GM13977 (cell line): Measurements from ENCODE around the gene UBE2L3.
A peak's percentile ranks its signal among the peaks of the same experiment; 100 is the strongest.

Source experiments
- DNase-seq: peaks from one replicate; pipeline ENCODE4 v3.0.0; 2012; ENCODE audit warnings: low spot score
- in situ Hi-C: fragments of 300-500 bp; cut with MboI; formaldehyde crosslinking; loops from one replicate; pipeline ENCODE4 v1.12.0; 2022; ENCODE audit warnings: low sequenced_read_pairs, low pct_unique_long_range_greater_than_20kb, mixed read lengths, inconsistent platforms; ENCODE audit not compliant: unreplicated experiment
- TF ChIP-seq, protein P1 (sequence below): IDR thresholded peaks from 2 replicates; pipeline ENCODE4 v1.5.1; 2012; ENCODE audit warnings: mild to moderate bottlenecking, control low read depth; ENCODE audit not compliant: insufficient read depth; ENCODE audit errors: extremely low read depth, missing control alignments

Gene UBE2L3

DNA sequence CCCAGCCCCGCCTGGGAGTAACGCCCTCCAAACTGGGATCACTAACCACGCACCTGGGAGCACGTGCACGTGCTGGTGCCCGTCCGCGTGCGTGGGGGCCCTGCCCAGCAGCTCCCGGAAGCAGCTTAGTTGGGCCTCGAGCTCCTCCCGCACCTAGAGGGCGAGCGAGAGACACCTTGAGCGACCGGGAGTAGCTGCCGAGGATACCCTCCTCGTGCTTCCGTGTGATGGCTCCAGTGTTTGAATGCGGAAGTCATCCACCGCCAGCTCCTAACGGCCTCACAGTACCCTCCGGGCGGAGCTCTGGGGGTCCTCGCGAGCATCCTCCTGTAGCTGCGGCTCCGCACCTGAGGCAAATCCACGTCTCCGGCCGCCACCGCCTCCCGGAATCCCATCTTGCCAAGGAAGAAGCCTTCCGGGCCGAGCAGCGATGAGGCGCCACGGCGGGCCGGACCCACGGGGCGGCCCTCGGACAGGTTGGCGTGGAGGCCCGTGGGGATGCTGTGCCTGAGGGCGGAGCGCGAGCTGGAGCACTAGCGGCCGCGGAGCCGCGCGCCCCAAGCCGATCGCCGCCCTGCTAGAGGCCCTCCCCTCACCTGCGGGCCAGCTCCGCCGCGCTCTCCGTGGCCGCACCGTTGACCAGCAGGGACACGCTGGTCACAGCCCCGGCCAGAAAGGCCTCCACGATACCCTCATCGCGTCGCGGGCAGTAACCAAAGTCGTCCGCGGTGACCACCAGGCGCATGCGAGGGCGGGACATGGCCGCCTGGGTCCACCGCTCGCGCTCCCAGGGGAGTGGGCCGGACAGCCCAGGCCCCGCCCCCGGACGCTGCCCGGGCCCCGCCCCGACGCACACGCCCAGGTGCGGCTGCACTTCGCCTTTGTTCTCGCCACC, 62.0 kb downstream of the UBE2L3 start, which contains the start of gene YDJC:
Gene YDJC (minus strand): TSS at position 768 of the 895 bp plus-strand sequence. CDS start 8 bp downstream, at position 760.
- in situ Hi-C loops = no loop called here
- TF ChIP-seq, protein P1, sequence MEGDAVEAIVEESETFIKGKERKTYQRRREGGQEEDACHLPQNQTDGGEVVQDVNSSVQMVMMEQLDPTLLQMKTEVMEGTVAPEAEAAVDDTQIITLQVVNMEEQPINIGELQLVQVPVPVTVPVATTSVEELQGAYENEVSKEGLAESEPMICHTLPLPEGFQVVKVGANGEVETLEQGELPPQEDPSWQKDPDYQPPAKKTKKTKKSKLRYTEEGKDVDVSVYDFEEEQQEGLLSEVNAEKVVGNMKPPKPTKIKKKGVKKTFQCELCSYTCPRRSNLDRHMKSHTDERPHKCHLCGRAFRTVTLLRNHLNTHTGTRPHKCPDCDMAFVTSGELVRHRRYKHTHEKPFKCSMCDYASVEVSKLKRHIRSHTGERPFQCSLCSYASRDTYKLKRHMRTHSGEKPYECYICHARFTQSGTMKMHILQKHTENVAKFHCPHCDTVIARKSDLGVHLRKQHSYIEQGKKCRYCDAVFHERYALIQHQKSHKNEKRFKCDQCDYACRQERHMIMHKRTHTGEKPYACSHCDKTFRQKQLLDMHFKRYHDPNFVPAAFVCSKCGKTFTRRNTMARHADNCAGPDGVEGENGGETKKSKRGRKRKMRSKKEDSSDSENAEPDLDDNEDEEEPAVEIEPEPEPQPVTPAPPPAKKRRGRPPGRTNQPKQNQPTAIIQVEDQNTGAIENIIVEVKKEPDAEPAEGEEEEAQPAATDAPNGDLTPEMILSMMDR = peak; percentile 87
- DNase-seq = peak; percentile 97

DNA sequence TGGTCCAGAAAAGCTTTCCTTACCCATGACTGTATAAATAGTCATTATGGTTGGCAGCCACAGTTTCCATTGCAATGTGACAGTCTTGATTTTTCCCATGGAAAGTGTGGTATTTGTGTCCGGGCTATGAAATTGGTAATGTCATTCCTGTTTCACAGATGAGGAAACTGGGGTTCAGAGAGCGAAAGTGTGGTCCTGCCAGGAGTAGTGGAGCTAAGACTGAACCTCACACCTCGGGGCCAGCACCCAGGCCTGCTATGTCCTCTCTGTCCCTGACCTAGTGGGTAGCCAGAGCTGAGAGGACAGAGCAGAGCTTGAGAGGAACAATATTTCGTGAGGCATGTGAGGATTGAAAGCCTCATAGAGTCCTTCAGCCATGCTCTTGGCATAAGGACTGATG, 63.5 kb downstream of the UBE2L3 start:
- in situ Hi-C loops = no loop called here
- TF ChIP-seq, protein P1 = no peak
- DNase-seq = no peak

DNA sequence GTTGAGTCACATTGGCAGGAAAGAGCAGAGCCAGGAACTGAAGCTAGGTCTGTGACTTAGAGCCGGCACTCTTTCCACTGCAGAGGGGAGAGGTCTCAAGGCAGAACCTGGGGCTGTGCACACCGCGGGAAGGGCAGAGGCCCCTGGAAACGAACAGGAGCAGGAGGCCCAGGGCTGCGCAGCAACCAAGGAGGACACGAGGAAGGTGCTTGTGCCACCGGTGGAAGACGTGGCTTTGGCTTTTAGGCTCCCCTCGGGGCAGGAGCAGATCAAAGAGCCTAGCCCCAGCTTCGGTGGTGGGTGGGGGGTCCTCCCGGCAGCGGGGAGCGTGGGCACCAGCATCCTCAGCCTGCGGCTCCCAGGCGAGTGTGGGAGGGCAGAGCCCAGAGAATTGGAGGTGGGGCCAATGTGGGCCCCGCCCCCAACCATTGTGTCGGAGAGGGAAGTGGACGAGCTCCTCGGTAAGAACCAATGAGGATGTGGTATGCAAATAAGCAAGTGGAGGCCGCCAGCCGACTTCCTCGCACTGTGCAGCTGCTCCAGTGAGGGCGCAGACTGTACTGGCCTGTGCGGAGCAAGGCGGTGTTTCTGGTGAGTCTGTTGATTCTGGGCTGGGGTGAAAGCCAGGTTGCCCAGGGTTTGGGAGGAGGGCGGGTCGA, 64.9 kb downstream of the UBE2L3 start, which contains the start of gene CCDC116:
Gene CCDC116 (plus strand): TSS at position 524 of the 659 bp plus-strand sequence. CDS start 422 bp downstream, outside the sequence.
- TF ChIP-seq, protein P1 = no peak
- DNase-seq = no peak
- in situ Hi-C loops = no loop called here

DNA sequence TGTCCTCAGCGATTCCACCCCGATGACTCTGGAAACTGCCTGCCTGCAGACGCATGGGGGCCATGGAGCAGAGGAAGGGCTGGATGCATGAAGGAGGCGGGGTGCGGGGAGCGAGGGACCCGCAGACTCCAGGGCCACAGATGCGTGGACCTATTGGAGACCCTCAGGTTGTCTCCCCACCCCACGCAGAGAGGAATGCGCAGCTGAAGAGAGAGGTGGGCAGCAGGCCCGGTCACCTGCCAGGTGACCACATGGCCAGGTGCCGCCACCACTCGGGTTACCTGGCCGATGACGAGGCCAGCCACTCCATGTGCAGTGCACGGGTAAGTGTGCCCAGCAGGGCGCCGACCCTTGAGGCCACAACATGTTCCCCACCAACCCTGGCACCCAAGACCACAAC, 65.4 kb downstream of the UBE2L3 start:
- TF ChIP-seq, protein P1 = no peak
- DNase-seq = no peak
- in situ Hi-C loops = no loop called here

DNA sequence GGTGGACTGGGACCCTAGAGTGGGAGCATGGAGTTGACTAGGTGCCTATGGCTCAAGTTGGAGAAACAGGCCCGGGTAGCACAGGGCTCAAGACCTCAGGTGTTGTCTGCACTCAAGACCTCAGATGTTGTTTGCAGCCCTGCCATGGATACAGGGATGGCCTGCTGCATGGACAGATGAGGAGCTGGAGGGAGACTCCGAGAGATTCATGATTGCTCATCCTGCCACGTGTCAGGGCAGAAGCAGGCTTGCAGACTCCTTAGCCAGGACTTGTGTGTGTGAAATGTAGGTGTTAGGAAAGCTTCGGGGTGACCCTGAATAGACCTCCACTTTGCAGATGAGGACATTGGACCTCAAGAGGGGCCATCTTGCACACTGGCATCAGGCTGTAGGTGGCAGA, 66.0 kb downstream of the UBE2L3 start:
- TF ChIP-seq, protein P1 = no peak
- in situ Hi-C loops = no loop called here

DNA sequence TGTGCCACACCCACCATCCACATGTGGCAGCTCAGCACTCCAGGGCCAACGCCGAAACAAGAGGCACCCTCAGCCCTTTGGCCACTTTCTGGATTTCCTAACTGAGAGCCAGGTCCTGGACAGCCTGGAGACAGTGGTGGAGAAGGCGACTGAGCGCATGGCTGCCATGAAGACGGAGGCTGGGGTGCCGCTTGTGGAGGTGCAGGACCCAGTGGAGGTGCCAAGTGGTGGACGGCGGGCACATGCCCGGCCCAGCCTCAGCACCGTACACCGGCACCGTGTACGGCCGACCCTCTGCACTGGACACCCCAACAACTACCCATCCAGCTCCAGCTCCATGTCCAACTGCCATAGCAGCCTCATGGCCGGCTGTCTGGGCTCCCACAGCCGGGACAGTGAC, 66.6 kb downstream of the UBE2L3 start:
- TF ChIP-seq, protein P1 = no peak
- DNase-seq = no peak
- in situ Hi-C loops = no loop called here

More for the DNA sequence above, 66.0 kb downstream of the UBE2L3 start:
- DNase-seq = no peak
